Astrocyte (in vitro differentiated cells and primary cell): ENCODE results near the gene NEK9. TPM values are rescaled to one million over a fixed set of nuclear protein-coding genes. Genes with fewer than 3 reads are reported as not detected.

Source experiments
- DNase-seq: peaks from one replicate; pipeline ENCODE4 v3.0.0-alpha.2; 2010; ENCODE audit warnings: low read depth
- FAIRE-seq: peaks from 2 replicates; lab custom pipeline; 2011; peaks lifted over from hg19 to GRCh38; lab: Jason Lieb, UNC
- H2AFZ ChIP-seq: 2 replicates; pipeline ENCODE4 v1.6.0; 2012; ENCODE audit warnings: low read depth, low read length, inconsistent platforms
- H3K27ac ChIP-seq: 2 replicates; pipeline ENCODE4 v1.5.1; 2011; ENCODE audit warnings: low read depth, low read length, inconsistent platforms
- H3K27me3 ChIP-seq: 2 replicates; pipeline ENCODE4 v1.6.0; 2011; ENCODE audit warnings: low read length, inconsistent platforms; ENCODE audit not compliant: insufficient read depth
- H3K36me3 ChIP-seq: 2 replicates; pipeline ENCODE4 v1.5.1; 2011; ENCODE audit warnings: low read length, inconsistent platforms; ENCODE audit not compliant: insufficient read depth
- H3K4me1 ChIP-seq: 2 replicates; pipeline ENCODE4 v1.5.1; 2011; ENCODE audit warnings: low read length, inconsistent platforms; ENCODE audit not compliant: insufficient read depth
- H3K4me2 ChIP-seq: 2 replicates; pipeline ENCODE4 v1.6.0; 2012; ENCODE audit warnings: low read length, inconsistent platforms
- H3K4me3 ChIP-seq: 2 replicates; pipeline ENCODE4 v1.5.1; 2011; ENCODE audit warnings: low read depth, mild to moderate bottlenecking, low read length, inconsistent platforms; ENCODE audit not compliant: insufficient read depth
- H3K79me2 ChIP-seq: 2 replicates; pipeline ENCODE4 v1.6.0; 2012; ENCODE audit warnings: mild to moderate bottlenecking, low read length, inconsistent platforms; ENCODE audit not compliant: insufficient read depth
- H3K9ac ChIP-seq: 2 replicates; pipeline ENCODE4 v1.6.0; 2012; ENCODE audit warnings: mild to moderate bottlenecking, low read length, inconsistent platforms
- H3K9me3 ChIP-seq: 2 replicates; pipeline ENCODE4 v1.5.1; 2012; ENCODE audit warnings: low read depth, mild to moderate bottlenecking, low read length, inconsistent platforms; ENCODE audit not compliant: insufficient read depth
- H4K20me1 ChIP-seq: 2 replicates; pipeline ENCODE4 v1.6.0; 2012; ENCODE audit warnings: low read length, inconsistent platforms; ENCODE audit not compliant: insufficient read depth
- H3K27ac Mint-ChIP-seq: one replicate; pipeline ENCODE4 v1.8.0; 2021; ENCODE audit warnings: mild to moderate bottlenecking, mixed read lengths; ENCODE audit not compliant: unreplicated experiment
- H3K27me3 Mint-ChIP-seq: one replicate; pipeline ENCODE4 v1.8.0; 2021; ENCODE audit warnings: low read depth, mixed read lengths; ENCODE audit not compliant: unreplicated experiment
- H3K36me3 Mint-ChIP-seq: one replicate; pipeline ENCODE4 v1.8.0; 2021; ENCODE audit warnings: low read depth, mixed read lengths; ENCODE audit not compliant: unreplicated experiment
- H3K4me1 Mint-ChIP-seq: one replicate; pipeline ENCODE4 v1.8.0; 2021; ENCODE audit warnings: low read depth, mixed read lengths; ENCODE audit not compliant: unreplicated experiment
- H3K4me3 Mint-ChIP-seq: one replicate; pipeline ENCODE4 v1.8.0; 2021; ENCODE audit warnings: mild to moderate bottlenecking, moderate library complexity, mixed read lengths; ENCODE audit not compliant: unreplicated experiment
- H3K9me3 Mint-ChIP-seq: one replicate; pipeline ENCODE4 v1.8.0; 2021; ENCODE audit warnings: mild to moderate bottlenecking, mixed read lengths; ENCODE audit not compliant: unreplicated experiment
- CTCF ChIP-seq: IDR thresholded peaks from 2 replicates; pipeline ENCODE4 v1.5.1; 2011; ENCODE audit warnings: low read depth, mild to moderate bottlenecking, inconsistent platforms, low read length, moderate library complexity; ENCODE audit not compliant: insufficient read depth
- EZH2 ChIP-seq: IDR thresholded peaks from 2 replicates; pipeline ENCODE4 v1.6.1; 2012; ENCODE audit warnings: mild to moderate bottlenecking, low read length, inconsistent platforms; ENCODE audit not compliant: insufficient read depth
- total RNA-seq: library from RNA; stranded (reverse); gene quantifications from 2 replicates; pipeline ENCODE4 v1.2.1, GENCODE V29; 2021

The NEK9 gene
- total RNA-seq, 1 donor from 2014 or later = 45.2 TPM

- Histone ChIP-seq H3K4me3 (no peak overlapping the region), H3K27me3 (no peaks in the 10 kb centered on the region), H3K36me3 (no peaks in the 10 kb centered on the region), H3K4me2 (peak overlapping the region; percentile 53), H3K4me1 (peaks cover 12% of the 10 kb centered on the region), H3K9ac (no peak overlapping the region), H3K27ac (no peak overlapping the region), H2AFZ (no peak overlapping the region), H3K79me2 (peaks cover 7% of the 10 kb centered on the region), H4K20me1 (no peaks in the 10 kb centered on the region), H3K9me3 (no peaks in the 10 kb centered on the region)
- Mint-ChIP-seq H3K36me3 (no peaks in the 10 kb centered on the region), H3K27me3 (no peaks in the 10 kb centered on the region), H3K4me1 (peaks cover 25% of the 10 kb centered on the region), H3K27ac (no peak overlapping the region), H3K9me3 (no peaks in the 10 kb centered on the region), H3K4me3 (no peak overlapping the region)
- TF ChIP-seq CTCF (no peak), EZH2 (no peak)
- FAIRE-seq = peak; percentile 26
- DNase-seq = peak; percentile 81
Measured at GRCh38 chr14:75044322-75044721, 82.5 kb downstream of the NEK9 start.

GRCh38 chr14:75042035-75042434 is 84.8 kb downstream of the NEK9 start:
- Mint-ChIP-seq H3K27me3 (no peaks in the 10 kb centered on the region), H3K4me1 (peaks cover 25% of the 10 kb centered on the region), H3K9me3 (no peaks in the 10 kb centered on the region), H3K36me3 (peaks cover 7% of the 10 kb centered on the region), H3K27ac (no peak overlapping the region), H3K4me3 (no peak overlapping the region)
- no peak overlapping the region for H2AFZ ChIP-seq
- peaks cover 5% of the 10 kb centered on the region for H3K79me2 ChIP-seq
- H3K4me1 ChIP-seq = peaks cover 12% of the 10 kb centered on the region
- no peak overlapping the region for H3K4me3 ChIP-seq
- no peaks in the 10 kb centered on the region for H3K36me3 ChIP-seq
- no peaks in the 10 kb centered on the region for H4K20me1 ChIP-seq
- FAIRE-seq (no peak), DNase-seq (peak; percentile 51)
- no peak overlapping the region for H3K9ac ChIP-seq
- H3K9me3 ChIP-seq = no peaks in the 10 kb centered on the region
- peak overlapping the region; percentile 15 for H3K4me2 ChIP-seq
- H3K27me3 ChIP-seq = no peaks in the 10 kb centered on the region
- TF ChIP-seq EZH2 = no peak
- no peak for TF ChIP-seq CTCF
- no peak overlapping the region for H3K27ac ChIP-seq

GRCh38 chr14:75041613-75042012 is 85.2 kb downstream of the NEK9 start:
- no peak overlapping the region for H2AFZ ChIP-seq
- H3K79me2 ChIP-seq = peaks cover 5% of the 10 kb centered on the region
- FAIRE-seq (no peak), DNase-seq (no peak)
- no peaks in the 10 kb centered on the region for H3K9me3 ChIP-seq
- peaks cover 12% of the 10 kb centered on the region for H3K4me1 ChIP-seq
- no peak overlapping the region for H3K27ac ChIP-seq
- peak overlapping the region; percentile 15 for H3K4me2 ChIP-seq
- H3K4me3 ChIP-seq = no peak overlapping the region
- no peaks in the 10 kb centered on the region for H3K27me3 Mint-ChIP-seq
- no peak overlapping the region for H3K4me3 Mint-ChIP-seq
- H3K9ac ChIP-seq = no peak overlapping the region
- no peaks in the 10 kb centered on the region for H3K9me3 Mint-ChIP-seq
- no peaks in the 10 kb centered on the region for H3K36me3 ChIP-seq
- H3K27ac Mint-ChIP-seq = no peak overlapping the region
- no peaks in the 10 kb centered on the region for H4K20me1 ChIP-seq
- H3K36me3 Mint-ChIP-seq = peaks cover 11% of the 10 kb centered on the region
- peaks cover 25% of the 10 kb centered on the region for H3K4me1 Mint-ChIP-seq
- TF ChIP-seq EZH2 (no peak), CTCF (no peak)
- no peaks in the 10 kb centered on the region for H3K27me3 ChIP-seq
